Gastroesophageal sphincter (tissue), 4 donors: ENCODE results near the gene PLCB4. TPM values are rescaled to one million over a fixed set of nuclear protein-coding genes. Genes with fewer than 3 reads are reported as not detected.

Source experiments
- ATAC-seq: fragments of 150-250 bp; one replicate; pipeline ENCODE4 v1.9.1; 2016; ENCODE audit warnings: mild to moderate bottlenecking, moderate library complexity
- H3K27ac ChIP-seq, 4 donors: fragments of 200-600 bp; sonication (generic) in 3 of 4; 1 replicate in 3 of 4; 2 replicates in 1 of 4; pipeline ENCODE4 v1.5.1; 2016 to 2019
- H3K27me3 ChIP-seq: fragments of 200-600 bp; sonication (generic); one replicate; pipeline ENCODE4 v1.5.1; 2019
- H3K36me3 ChIP-seq, 2 donors: fragments of 200-600 bp; sonication (generic); one replicate each; pipeline ENCODE4 v1.5.1; 2019; ENCODE audit warnings: control low read depth in 1 of 2
- H3K4me1 ChIP-seq, 3 donors: fragments of 200-600 bp; sonication (generic); 1 replicate in 2 of 3; 2 replicates in 1 of 3; pipeline ENCODE4 v1.5.1; 2016 to 2019; ENCODE audit warnings: control low read depth in 2 of 3
- H3K4me3 ChIP-seq, 2 donors: fragments of 200-600 bp; sonication (generic); one replicate each; pipeline ENCODE4 v1.5.1; 2019; ENCODE audit warnings: mild to moderate bottlenecking in 1 of 2, moderate library complexity in 1 of 2
- H3K9me3 ChIP-seq, 3 donors: fragments of 200-600 bp; sonication (generic); one replicate each; pipeline ENCODE4 v1.5.1; 2017 to 2019; ENCODE audit warnings: control low read depth in 2 of 3
- CTCF ChIP-seq, 4 experiments: fragments of 200-600 bp in 2 of 4; fragments of 450-650 bp in 2 of 4; sonication (generic) in 1 of 4; IDR thresholded peaks; one replicate each; pipeline ENCODE4 v1.5.1; 2017 to 2019; ENCODE audit warnings: antibody characterized with exemption in 4 of 4, mild to moderate bottlenecking in 2 of 4, moderate library complexity in 2 of 4
- EP300 ChIP-seq: sonication (generic); formaldehyde crosslinking; IDR thresholded peaks from one replicate; pipeline ENCODE4 v1.6.1; 2017; ENCODE audit warnings: antibody characterized with exemption, mild to moderate bottlenecking
- POLR2A ChIP-seq, 2 donors: fragments of 450-650 bp; IDR thresholded peaks; one replicate each; pipeline ENCODE4 v1.6.1; 2017; ENCODE audit warnings: antibody characterized with exemption in 2 of 2, mild to moderate bottlenecking in 2 of 2, moderate library complexity in 1 of 2
- POLR2AphosphoS5 ChIP-seq: sonication (generic); formaldehyde crosslinking; IDR thresholded peaks from one replicate; pipeline ENCODE4 v1.6.1; 2017; ENCODE audit warnings: antibody characterized with exemption
- WGBS, 2 donors: methylation state at CpG; one replicate each; pipeline ENCODE4 v1.1.5; 2018; ENCODE audit warnings: low coverage in 1 of 2; 5-methylcytosine and 5-hydroxymethylcytosine counted together
- total RNA-seq, 4 donors: library from RNA; depleted of rRNA; stranded (reverse); fragments of >200 nt; gene quantifications; one replicate each; pipeline ENCODE4 v1.1.0, GENCODE V29; 2016

Gene PLCB4
- total RNA-seq, 4 donors from 2014 or later = 21.9 to 109 (median 59.1) TPM

GRCh38 chr20:9072861-9073500 is 4.1 kb downstream of the PLCB4 start:
- Histone ChIP-seq H3K27me3 (no peaks in the 10 kb centered on the region), H3K4me1 (peaks cover 0 to 61% (median 5%) of the 10 kb centered on the region in 3 donors), H3K9me3 (no peaks in the 10 kb centered on the region), H3K27ac (no peak overlapping the region), H3K36me3 (no peaks in the 10 kb centered on the region), H3K4me3 (no peak overlapping the region)
- 87 to 100% methylated on average over 1 to 3 of the region's 3 CpGs for WGBS, 2 donors
- TF ChIP-seq POLR2AphosphoS5 = no peak
- TF ChIP-seq EP300 = no peak
- no peak for TF ChIP-seq POLR2A (IDR thresholded peaks at IDR 0.05)
- no peak for TF ChIP-seq CTCF (IDR thresholded peaks at IDR 0.05)
- no peak for ATAC-seq

GRCh38 chr20:9075264-9076095 is 6.6 kb downstream of the PLCB4 start:
- H3K36me3 ChIP-seq = no peaks in the 10 kb centered on the region
- no peak for TF ChIP-seq EP300
- TF ChIP-seq CTCF (IDR thresholded peaks at IDR 0.05) = no peak
- TF ChIP-seq POLR2A (IDR thresholded peaks at IDR 0.05) = no peak
- no peak for TF ChIP-seq POLR2AphosphoS5
- peaks cover 0 to 52% (median 5%) of the 10 kb centered on the region in 3 donors for H3K4me1 ChIP-seq
- no peak overlapping the region for H3K27ac ChIP-seq
- ATAC-seq = no peak
- no peak overlapping the region for H3K4me3 ChIP-seq
- H3K27me3 ChIP-seq = no peaks in the 10 kb centered on the region
- WGBS, 2 donors = 65 to 78% methylated on average over 4 to 6 of the region's 6 CpGs
- no peaks in the 10 kb centered on the region for H3K9me3 ChIP-seq

- ATAC-seq = no peak
- H3K9me3 ChIP-seq = no peaks in the 10 kb centered on the region
- TF ChIP-seq POLR2A (IDR thresholded peaks at IDR 0.05) = no peak
- TF ChIP-seq EP300 = no peak
- no peak for TF ChIP-seq POLR2AphosphoS5
- no peak for TF ChIP-seq CTCF (IDR thresholded peaks at IDR 0.05)
- H3K27ac ChIP-seq = no peak overlapping the region
- 55 to 78% methylated on average over 2 of the region's 2 CpGs for WGBS, 2 donors
- no peaks in the 10 kb centered on the region for H3K36me3 ChIP-seq
- H3K27me3 ChIP-seq = no peaks in the 10 kb centered on the region
- H3K4me3 ChIP-seq = no peak overlapping the region
- peaks cover 0 to 43% (median 5%) of the 10 kb centered on the region in 3 donors for H3K4me1 ChIP-seq
Observed at GRCh38 chr20:9076440-9076839, 7.6 kb downstream of the PLCB4 start.

- Histone ChIP-seq H3K27me3 (no peaks in the 10 kb centered on the region), H3K4me3 (no peak overlapping the region), H3K9me3 (no peaks in the 10 kb centered on the region), H3K36me3 (no peaks in the 10 kb centered on the region), H3K27ac (no peak overlapping the region), H3K4me1 (peaks cover 5 to 42% (median 8%) of the 10 kb centered on the region in 3 donors)
- 84 to 100% methylated on average over 1 to 4 of the region's 5 CpGs for WGBS, 2 donors
- TF ChIP-seq POLR2A (IDR thresholded peaks at IDR 0.05) (no peak), EP300 (no peak), POLR2AphosphoS5 (no peak)
- ATAC-seq = no peak
Observed at GRCh38 chr20:9078826-9079731, 10.2 kb downstream of the PLCB4 start.

- peaks cover 0 to 33% (median 8%) of the 10 kb centered on the region in 3 donors for H3K4me1 ChIP-seq
- 41 to 42% methylated on average over 1 of the region's 1 CpG for WGBS, 2 donors
Observed at GRCh38 chr20:9081423-9081966, 12.6 kb downstream of the PLCB4 start.

More at GRCh38 chr20:9081423-9081966, 12.6 kb downstream of the PLCB4 start:
- Histone ChIP-seq H3K4me3 (no peak overlapping the region), H3K36me3 (no peaks in the 10 kb centered on the region), H3K27me3 (no peaks in the 10 kb centered on the region), H3K27ac (no peak overlapping the region), H3K9me3 (no peaks in the 10 kb centered on the region)
- ATAC-seq = no peak
- no peak for TF ChIP-seq EP300
- TF ChIP-seq CTCF (IDR thresholded peaks at IDR 0.05) = no peak
- no peak for TF ChIP-seq POLR2A (IDR thresholded peaks at IDR 0.05)
- TF ChIP-seq POLR2AphosphoS5 = no peak
